GM18867 (cell line): ENCODE data around the gene MSN.

ENCODE experiments used
- ATAC-seq: cut with Tn5 transposase; IDR thresholded peaks from one replicate; pipeline ENCODE4 v1.9.1; 2021; ENCODE audit warnings: mild to moderate bottlenecking, moderate library complexity; ENCODE audit not compliant: unreplicated experiment

MSN gene

DNA sequence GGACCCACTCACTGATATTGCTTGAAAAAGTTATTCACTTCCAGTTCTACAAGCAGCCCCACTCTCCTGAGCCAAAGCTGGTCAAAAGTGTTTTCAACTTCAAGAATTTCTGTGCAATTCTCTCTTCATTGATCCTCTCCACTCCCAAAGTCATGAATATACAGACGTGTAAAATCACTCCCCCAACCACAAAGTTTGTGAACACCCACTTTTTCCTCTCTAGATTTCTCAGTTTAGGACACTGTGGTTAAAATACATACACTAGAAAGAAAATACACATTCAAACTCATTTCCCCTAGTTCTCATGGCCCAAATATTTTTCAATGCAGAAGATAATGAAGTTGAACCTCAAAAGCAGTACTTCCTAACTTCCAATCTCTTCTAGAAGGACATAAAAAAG, 116.3 kb downstream of the MSN start:
- ATAC-seq: peak; percentile 86
